GM13977 (cell line): ENCODE measurements around the gene NUP153.

Experiments
- DNase-seq: peaks from one replicate; pipeline ENCODE4 v3.0.0; 2012; ENCODE audit warnings: low spot score
- CTCF ChIP-seq: IDR thresholded peaks from 2 replicates; pipeline ENCODE4 v1.5.1; 2012; ENCODE audit warnings: mild to moderate bottlenecking, control low read depth; ENCODE audit not compliant: insufficient read depth; ENCODE audit errors: extremely low read depth, missing control alignments
- in situ Hi-C: fragments of 300-500 bp; cut with MboI; formaldehyde crosslinking; loops from one replicate; pipeline ENCODE4 v1.12.0; 2022; ENCODE audit warnings: low sequenced_read_pairs, low pct_unique_long_range_greater_than_20kb, mixed read lengths, inconsistent platforms; ENCODE audit not compliant: unreplicated experiment

The NUP153 gene

GRCh38 chr6:17574866-17575560, 131.7 kb downstream of the NUP153 start:
- DNase-seq: no peak
- in situ Hi-C loops: loop anchor here (25.0 kb wide), 2 partner anchors 237 to 413 kb away; no protein-coding TSS in a partner anchor
- no peak for TF ChIP-seq CTCF

- in situ Hi-C loops: no loop called here
- no peak for DNase-seq
- no peak for TF ChIP-seq CTCF
Measured at GRCh38 chr6:17565399-17565798, 141.3 kb downstream of the NUP153 start.
